Adrenal gland (tissue), 12 donors: Measurements from ENCODE around the gene HBM. TPM values are rescaled to one million over a fixed set of nuclear protein-coding genes. Genes with fewer than 3 reads are reported as not detected.

Source experiments
- DNase-seq, 7 donors: peaks; one replicate each; pipeline ENCODE4 v3.0.0-alpha.2; 2019 to 2020
- H3K27ac ChIP-seq, 5 donors: fragments of 200-600 bp; sonication (generic) in 4 of 5; 1 replicate in 3 of 5; 2 replicates in 2 of 5; pipeline versions ENCODE4 v1.5.1 to v1.8.0; 2016 to 2020; ENCODE audit warnings: mild to moderate bottlenecking in 1 of 5
- H3K27me3 ChIP-seq: fragments of 200-600 bp; 2 replicates; pipeline ENCODE4 v1.8.0; 2021
- H3K36me3 ChIP-seq, 2 donors: fragments of 200-600 bp; replicated peaks in 1 of 2; 1 replicate in 1 of 2; 2 replicates in 1 of 2; pipeline versions ENCODE4 v1.5.1 to v1.8.0; 2018 to 2022
- H3K4me1 ChIP-seq, 2 donors: fragments of 200-600 bp; replicated peaks in 1 of 2; 1 replicate in 1 of 2; 2 replicates in 1 of 2; pipeline versions ENCODE4 v1.5.1 to v1.8.0; 2018 to 2021
- H3K4me3 ChIP-seq, 4 donors: fragments of 200-600 bp; sonication (generic) in 3 of 4; one replicate each; pipeline ENCODE4 v1.5.1; 2016 to 2018
- H3K9me3 ChIP-seq, 3 donors: fragments of 200-600 bp; sonication (generic) in 1 of 3; replicated peaks in 1 of 3; 1 replicate in 2 of 3; 2 replicates in 1 of 3; pipeline versions ENCODE4 v1.5.1 to v1.8.0; 2016 to 2021
- CTCF ChIP-seq, 6 experiments: fragments of 450-650 bp in 4 of 6; fragments of 200-600 bp in 2 of 6; sonication (generic) in 1 of 6; IDR thresholded peaks; 1 replicate in 5 of 6; 2 replicates in 1 of 6; pipeline versions ENCODE4 v1.5.1 to v1.8.0; 2016 to 2021; ENCODE audit warnings: antibody characterized with exemption in 6 of 6, mild to moderate bottlenecking in 2 of 6, moderate library complexity in 1 of 6
- POLR2A ChIP-seq, 2 donors: fragments of 450-650 bp; IDR thresholded peaks; one replicate each; pipeline ENCODE4 v1.6.1; 2017; ENCODE audit warnings: antibody characterized with exemption in 2 of 2, mild to moderate bottlenecking in 2 of 2, moderate library complexity in 1 of 2
- WGBS, 4 donors: extraction: QIAGEN DNeasy Blood & Tissue Kit in 2 of 4; methylation state at CpG; one replicate each; pipeline versions ENCODE4 v1.1.5 to v1.1.7; 2013 to 2017; 5-methylcytosine and 5-hydroxymethylcytosine counted together
- intact Hi-C, 2 donors: fragments of 100-400 bp; cut with DNase I; formaldehyde crosslinking; loops; one replicate each; pipeline versions ENCODE4 v1.14.1 to v1.15.0; 2022 to 2023
- polyA plus RNA-seq, 3 donors: library from polyadenylated mRNA; stranded (reverse); fragments of 200-250 nt in 2 of 3; fragments of 350-450 nt in 1 of 3; fragmentation: Illumina TruSeq in 1 of 3; extraction: RNeasy Lipid Tissue Mini Kit (QIAGEN cat#74804) in 1 of 3; gene quantifications; one replicate each; pipeline ENCODE4 v1.2.3, GENCODE V29; 2013 to 2014
- total RNA-seq, 9 donors: library from RNA; depleted of rRNA in 4 of 9; stranded (reverse); fragments of >200 nt in 4 of 9; fragments of 120-200 nt in 1 of 9; fragmentation: NEBNext Ultra II Directional in 1 of 9; extraction: Animal tissue kit (Norgen Biotek cat#: 25700) in 1 of 9; gene quantifications; one replicate each; pipeline versions ENCODE4 v1.1.0 to v1.2.4, GENCODE V29; 2013 to 2023
- donor health status: healthy with polysubstance abuse.
- donor health status: Bipolar disorder and iron deficiency.
- donor health status: DM: yes; HTN: yes; CAD: no.
- donor health status: DM: no; HTN: no; CAD: no.
- donor health status: DM: no; HTN: no; CAD: no.
- donor health status: DM: yes; HTN: yes; CAD: no.

The HBM gene
- total and polyA plus RNA-seq, 12 donors = 0.53 to 30.2 (median 0.61) TPM; not detected in 9

GRCh38 chr16:191831-192230, 26.1 kb downstream of the HBM start:
- Histone ChIP-seq H3K27ac (no peak overlapping the region), H3K9me3 (no peaks in the 10 kb centered on the region), H3K27me3 (no peaks in the 10 kb centered on the region), H3K36me3 (peaks cover 0 to 96% of the 10 kb centered on the region in 2 donors), H3K4me3 (no peak overlapping the region), H3K4me1 (no peaks in the 10 kb centered on the region)
- no peak for TF ChIP-seq CTCF (IDR thresholded peaks at IDR 0.05)
- TF ChIP-seq POLR2A (IDR thresholded peaks at IDR 0.05) = no peak
- intact Hi-C loops = no loop called here
- no peak for DNase-seq
- WGBS, 4 donors = 91 to 93% (median 92%) methylated on average over 4 of the region's 4 CpGs

- DNase-seq = no peak
- intact Hi-C loops = no loop called here
- no peak overlapping the region for H3K27ac ChIP-seq
- peaks cover 0 to 98% of the 10 kb centered on the region in 2 donors for H3K36me3 ChIP-seq
- H3K4me1 ChIP-seq = no peaks in the 10 kb centered on the region
- H3K4me3 ChIP-seq = no peak overlapping the region
- 89 to 95% (median 94%) methylated on average over 9 to 11 of the region's 11 CpGs for WGBS, 4 donors
- no peaks in the 10 kb centered on the region for H3K27me3 ChIP-seq
- TF ChIP-seq CTCF (IDR thresholded peaks at IDR 0.05) = no peak
- no peak for TF ChIP-seq POLR2A (IDR thresholded peaks at IDR 0.05)
- H3K9me3 ChIP-seq = no peaks in the 10 kb centered on the region
These were observed 26.9 kb downstream of the HBM start for GRCh38 chr16:192686-193085.

- Histone ChIP-seq H3K27me3 (no peaks in the 10 kb centered on the region), H3K36me3 (peaks cover 0 to 98% of the 10 kb centered on the region in 2 donors), H3K4me3 (no peak overlapping the region), H3K27ac (no peak overlapping the region), H3K9me3 (no peaks in the 10 kb centered on the region), H3K4me1 (no peaks in the 10 kb centered on the region)
- WGBS, 4 donors = 93 to 99% (median 96%) methylated on average over 10 to 15 of the region's 15 CpGs
- intact Hi-C loops = no loop called here
- no peak for TF ChIP-seq POLR2A (IDR thresholded peaks at IDR 0.05)
- no peak for TF ChIP-seq CTCF (IDR thresholded peaks at IDR 0.05)
- no peak for DNase-seq
These were observed 27.7 kb downstream of the HBM start for GRCh38 chr16:193441-193840.

GRCh38 chr16:194516-194915, 28.7 kb downstream of the HBM start:
- H3K27ac ChIP-seq = no peak overlapping the region
- WGBS, 4 donors = 92 to 94% (median 93%) methylated on average over 6 of the region's 6 CpGs
- no peaks in the 10 kb centered on the region for H3K27me3 ChIP-seq
- no peaks in the 10 kb centered on the region for H3K4me1 ChIP-seq
- DNase-seq = no peak
- intact Hi-C loops = no loop called here
- H3K9me3 ChIP-seq = no peaks in the 10 kb centered on the region
- no peak overlapping the region for H3K4me3 ChIP-seq
- H3K36me3 ChIP-seq = peaks cover 0 to 98% of the 10 kb centered on the region in 2 donors
- no peak for TF ChIP-seq POLR2A (IDR thresholded peaks at IDR 0.05)
- no peak for TF ChIP-seq CTCF (IDR thresholded peaks at IDR 0.05)
